Muscle of leg (tissue), 11 donors: ENCODE data around the gene TPP2. TPM values are rescaled to one million over a fixed set of nuclear protein-coding genes. Genes with fewer than 3 reads are reported as not detected.
A peak's percentile ranks its signal among the peaks of the same experiment; 100 is the strongest.

Experiments
- DNase-seq: peaks from one replicate; pipeline ENCODE4 v3.0.0; 2013
- H3K27ac ChIP-seq: one replicate; pipeline ENCODE4 v1.5.1; 2013; ENCODE audit warnings: mild to moderate bottlenecking, low read length, control low read depth
- H3K27me3 ChIP-seq: one replicate; pipeline ENCODE4 v1.6.1; 2013; ENCODE audit warnings: low read length; ENCODE audit not compliant: control insufficient read depth, insufficient read depth
- H3K36me3 ChIP-seq: one replicate; pipeline ENCODE4 v1.6.1; 2013; ENCODE audit warnings: low read length; ENCODE audit not compliant: control insufficient read depth, insufficient read depth
- H3K4me1 ChIP-seq: one replicate; pipeline ENCODE4 v1.6.1; 2013; ENCODE audit warnings: low read length; ENCODE audit not compliant: control insufficient read depth, insufficient read depth
- H3K4me3 ChIP-seq: one replicate; pipeline ENCODE4 v1.5.1; 2013; ENCODE audit warnings: low read length, control low read depth
- H3K9me3 ChIP-seq: replicated peaks from 2 replicates; pipeline ENCODE4 v1.6.1; 2013; ENCODE audit warnings: low read depth, low read length; ENCODE audit not compliant: control insufficient read depth
- WGBS: methylation state at CpG from one replicate; pipeline ENCODE4 v1.1.5; 2013; ENCODE audit warnings: missing lambda C conversion rate; ENCODE audit not compliant: insufficient coverage; 5-methylcytosine and 5-hydroxymethylcytosine counted together
- polyA plus RNA-seq, 8 donors: library from polyadenylated mRNA; unstranded; fragments of 120-200 nt; gene quantifications; one replicate each; pipeline versions ENCODE4 v1.2.1 to v1.2.3, GENCODE V29; 2013; ENCODE audit warnings: inconsistent platforms in 1 of 8, low replicate concordance in 1 of 8; ENCODE audit not compliant: insufficient read length in 8 of 8, insufficient read depth in 1 of 8
- total RNA-seq: library from RNA; stranded (reverse); fragments of 120-200 nt; gene quantifications from one replicate; pipeline ENCODE4 v1.2.4, GENCODE V29; 2013

The TPP2 gene
- total and polyA plus RNA-seq, 9 donors: 28.6 to 71.5 (median 50.2) TPM

- peaks cover 13% of the 10 kb centered on the region for H3K4me1 ChIP-seq
- WGBS: no CpG with 5 or more reads among the region's 7 CpGs
Observed at GRCh38 chr13:102687520-102687919, 90.7 kb downstream of the TPP2 start.

DNA sequence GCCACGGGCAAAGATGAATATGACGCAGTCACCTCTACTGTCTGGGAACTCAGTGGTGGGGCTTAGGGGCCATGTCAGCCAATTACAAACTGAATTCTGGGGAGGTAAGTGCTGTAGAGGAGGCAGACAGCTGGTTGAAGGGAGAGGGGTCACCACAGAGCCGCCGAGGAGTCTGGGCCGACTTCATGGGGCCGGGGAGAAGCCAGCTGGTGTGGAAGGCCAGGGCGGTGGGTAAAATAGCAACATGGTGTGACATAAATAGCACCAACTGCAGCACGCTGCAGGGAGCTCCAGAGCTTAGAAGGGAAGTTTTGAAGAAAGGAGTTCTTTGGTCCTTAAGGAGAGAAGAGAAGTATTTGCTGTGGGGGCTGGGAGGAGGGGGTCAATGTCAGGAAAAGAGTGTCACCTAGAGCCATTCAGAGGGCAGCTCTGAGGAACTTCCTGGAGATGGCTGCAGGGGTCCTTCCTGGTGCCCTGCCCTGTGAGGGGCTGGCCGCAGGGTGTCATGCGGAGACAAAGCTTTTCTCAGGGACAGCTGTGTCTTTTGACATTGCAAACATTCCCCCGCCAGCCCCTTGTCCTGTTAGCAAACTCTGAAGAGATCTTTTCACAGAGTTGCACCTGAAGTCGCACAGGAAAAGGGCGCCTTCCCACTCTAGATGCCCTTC, 91.7 kb downstream of the TPP2 start:
- H3K9me3 ChIP-seq: no peaks in the 10 kb centered on the region
- no peak overlapping the region for H3K4me3 ChIP-seq
- H3K27me3 ChIP-seq: peaks cover 8% of the 10 kb centered on the region
- WGBS: 44% methylated on average over 10 of the region's 13 CpGs
- DNase-seq: no peak
- peak overlapping the region; percentile 74 for H3K27ac ChIP-seq
- H3K36me3 ChIP-seq: no peaks in the 10 kb centered on the region
- peaks cover 15% of the 10 kb centered on the region for H3K4me1 ChIP-seq

More at GRCh38 chr13:102687520-102687919, 90.7 kb downstream of the TPP2 start:
- no peak overlapping the region for H3K4me3 ChIP-seq
- no peaks in the 10 kb centered on the region for H3K36me3 ChIP-seq
- H3K27ac ChIP-seq: peak overlapping the region; percentile 74
- H3K27me3 ChIP-seq: peaks cover 6% of the 10 kb centered on the region
- no peaks in the 10 kb centered on the region for H3K9me3 ChIP-seq
- no peak for DNase-seq

DNA sequence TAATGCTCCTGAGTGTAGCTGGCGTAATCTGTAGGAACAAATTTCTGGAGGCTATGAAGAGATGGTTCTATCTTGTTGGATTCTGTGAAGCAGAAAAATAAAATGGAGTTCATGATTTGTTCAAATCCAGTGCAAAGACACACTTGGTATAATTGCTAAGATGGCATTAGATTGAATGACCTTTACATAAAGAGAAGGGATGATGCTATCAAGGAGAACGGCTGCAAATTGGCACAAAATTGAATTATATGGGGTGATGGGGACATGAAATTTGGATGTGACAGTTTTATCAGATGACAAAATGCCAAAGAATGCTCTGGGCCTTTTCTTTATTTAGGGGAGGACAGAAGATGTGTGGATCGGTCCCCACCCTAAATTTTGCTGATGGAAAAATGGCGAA, 94.1 kb downstream of the TPP2 start:
- WGBS: 83% methylated on average over 2 of the region's 4 CpGs
- Histone ChIP-seq H3K36me3 (no peaks in the 10 kb centered on the region), H3K27me3 (peaks cover 8% of the 10 kb centered on the region), H3K27ac (no peak overlapping the region), H3K4me1 (peaks cover 17% of the 10 kb centered on the region), H3K4me3 (no peak overlapping the region), H3K9me3 (no peaks in the 10 kb centered on the region)
- DNase-seq: no peak

- H3K36me3 ChIP-seq: no peaks in the 10 kb centered on the region
- H3K4me1 ChIP-seq: peaks cover 18% of the 10 kb centered on the region
- no peak for DNase-seq
- H3K27ac ChIP-seq: peak overlapping the region; percentile 71
- H3K27me3 ChIP-seq: peaks cover 8% of the 10 kb centered on the region
- H3K4me3 ChIP-seq: peak overlapping the region; percentile 25
- no peaks in the 10 kb centered on the region for H3K9me3 ChIP-seq
- no CpG with 5 or more reads among the region's 2 CpGs for WGBS
Observed at GRCh38 chr13:102692491-102692826, 95.7 kb downstream of the TPP2 start.

- no peaks in the 10 kb centered on the region for H3K36me3 ChIP-seq
- WGBS: no CpG with 5 or more reads among the region's 4 CpGs
- peaks cover 20% of the 10 kb centered on the region for H3K4me1 ChIP-seq
- no peak for DNase-seq
- H3K27ac ChIP-seq: peak overlapping the region; percentile 5
- peak overlapping the region; percentile 19 for H3K4me3 ChIP-seq
- H3K27me3 ChIP-seq: peaks cover 8% of the 10 kb centered on the region
- no peaks in the 10 kb centered on the region for H3K9me3 ChIP-seq
Observed at GRCh38 chr13:102693250-102693649, 96.5 kb downstream of the TPP2 start.

DNA sequence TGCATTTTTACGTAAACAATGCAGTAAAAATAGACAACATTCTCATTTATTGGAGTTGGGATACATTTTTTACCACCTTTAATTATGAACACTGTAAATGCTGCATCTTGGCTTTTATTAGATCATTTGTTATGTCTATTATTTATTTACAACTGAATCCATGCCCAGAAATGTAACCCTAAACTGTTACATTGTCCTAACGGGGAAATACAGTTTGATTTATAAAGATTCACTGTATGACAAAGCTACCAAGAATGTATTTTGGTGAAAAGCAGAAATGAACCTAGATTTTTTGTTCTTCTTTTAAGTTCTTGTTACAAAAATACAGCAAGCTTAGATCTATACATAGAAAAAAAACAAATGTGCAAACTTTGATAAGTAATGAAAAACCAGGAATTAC, 97.0 kb downstream of the TPP2 start:
- Histone ChIP-seq H3K4me1 (peaks cover 16% of the 10 kb centered on the region), H3K4me3 (peak overlapping the region; percentile 19), H3K9me3 (no peaks in the 10 kb centered on the region), H3K36me3 (no peaks in the 10 kb centered on the region), H3K27ac (peak overlapping the region; percentile 5), H3K27me3 (peaks cover 6% of the 10 kb centered on the region)
- DNase-seq: no peak
- WGBS: no CpG with 5 or more reads among the region's 2 CpGs

- Histone ChIP-seq H3K4me3 (peak within 1 kb of the TSS; percentile 19), H3K27me3 (peaks cover 3% of the 10 kb centered on the region), H3K27ac (peak within 1 kb of the TSS; percentile 5)
Observed at GRCh38 chr13:102694937-102695336, 98.2 kb downstream of the TPP2 start, which contains the start of gene METTL21C. Gene METTL21C (minus strand): TSS chr13:102695044. CDS start chr13:102694498, 546 bp downstream.

GRCh38 chr13:102696465-102696864, 99.7 kb downstream of the TPP2 start:
- no peak overlapping the region for H3K4me3 ChIP-seq
- H3K9me3 ChIP-seq: no peaks in the 10 kb centered on the region
- no peak for DNase-seq
- peaks cover 35% of the 10 kb centered on the region for H3K4me1 ChIP-seq
- peak overlapping the region; percentile 35 for H3K27ac ChIP-seq
- WGBS: 85% methylated on average over 4 of the region's 4 CpGs
- no peaks in the 10 kb centered on the region for H3K36me3 ChIP-seq
- peaks cover 3% of the 10 kb centered on the region for H3K27me3 ChIP-seq

More at GRCh38 chr13:102694937-102695336, 98.2 kb downstream of the TPP2 start, which contains the start of gene METTL21C:
- H3K9me3 ChIP-seq: no peaks in the 10 kb centered on the region
- H3K36me3 ChIP-seq: no peaks in the 10 kb centered on the region
- 79% methylated on average over 3 of the region's 6 CpGs for whole genome bisulfite sequencing
- H3K4me1 ChIP-seq: peaks cover 21% of the 10 kb centered on the region
- no peak for DNase-seq

- Histone ChIP-seq H3K4me3 (no peak overlapping the region), H3K36me3 (no peaks in the 10 kb centered on the region), H3K4me1 (peaks cover 35% of the 10 kb centered on the region), H3K9me3 (no peaks in the 10 kb centered on the region), H3K27me3 (peaks cover 3% of the 10 kb centered on the region), H3K27ac (no peak overlapping the region)
- 93% methylated on average over 2 of the region's 6 CpGs for WGBS
- DNase-seq: no peak
Observed at GRCh38 chr13:102697264-102697663, 100.5 kb downstream of the TPP2 start.

DNA sequence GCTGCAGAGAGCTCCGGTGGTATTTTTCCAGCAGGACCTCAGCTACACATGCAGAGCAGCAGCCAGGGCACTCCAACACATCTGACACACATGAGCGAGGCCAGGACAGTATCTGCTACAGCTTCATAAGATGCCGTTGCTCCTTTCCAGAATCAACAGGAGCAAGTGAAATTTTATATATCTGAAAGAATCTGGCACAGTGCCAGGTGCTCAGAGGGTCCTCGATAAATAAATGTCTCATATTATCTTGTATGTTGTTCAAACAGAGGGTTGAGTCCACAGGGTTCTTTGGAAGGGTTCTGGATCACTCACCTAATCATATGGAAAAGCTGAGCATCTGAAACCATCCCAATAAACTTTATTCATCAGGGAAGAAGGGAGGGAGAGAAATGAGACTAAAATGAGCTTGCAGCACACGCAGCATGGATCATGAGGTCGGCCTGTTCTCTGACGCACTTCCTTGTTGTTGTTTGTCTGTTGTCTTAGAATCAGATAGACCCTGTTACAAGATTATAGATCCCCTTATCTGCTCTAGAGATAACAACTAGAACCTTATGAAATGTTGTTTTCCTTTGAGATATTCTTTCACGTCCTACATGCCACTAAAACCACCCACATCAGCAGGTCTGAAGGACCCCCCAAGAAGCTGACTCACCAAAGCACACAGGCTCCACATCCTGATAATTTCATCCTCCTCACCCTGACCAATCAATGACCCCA, 101.3 kb downstream of the TPP2 start:
- no peaks in the 10 kb centered on the region for H3K9me3 ChIP-seq
- H3K4me3 ChIP-seq: no peak overlapping the region
- 100% methylated on average over 1 of the region's 8 CpGs for WGBS
- no peaks in the 10 kb centered on the region for H3K27me3 ChIP-seq
- no peak overlapping the region for H3K27ac ChIP-seq
- DNase-seq: no peak
- H3K36me3 ChIP-seq: no peaks in the 10 kb centered on the region
- H3K4me1 ChIP-seq: peaks cover 33% of the 10 kb centered on the region
